SK-N-SH (cell line): ENCODE data around the gene BAIAP2. TPM values are rescaled to one million over a fixed set of nuclear protein-coding genes. Genes with fewer than 3 reads are reported as not detected.
A peak's percentile ranks its signal among the peaks of the same experiment; 100 is the strongest.
"Not testable (repeated sequence)": the region's sequence is repeated elsewhere in the genome, so short reads cannot be mapped to it uniquely, and the experiment has no call there.

ENCODE experiments used
- CTCF ChIA-PET: fragments of 300-600, 350-600 bp; formaldehyde crosslinking; extraction: SDS; loops from one replicate; lab custom pipeline; 2021; lab: Yijun Ruan, JAX
- POLR2A ChIA-PET: fragments of 350-600 bp; sonication (Branson Sonifier 250); formaldehyde crosslinking; extraction: SDS; loops from one replicate; lab custom pipeline; 2020; ENCODE audit warnings: antibody characterized with exemption, inconsistent platforms; lab: Yijun Ruan, JAX
- DNase-seq: peaks from one replicate; pipeline ENCODE4 v3.0.0; 2012
- H2AFZ ChIP-seq: fragments of 200-600 bp; sonication (generic); 2 replicates; pipeline ENCODE4 v1.8.1; 2016; ENCODE audit warnings: antibody characterized with exemption, mild to moderate bottlenecking, low read depth
- H3F3A ChIP-seq: fragments of 200-600 bp; sonication (generic); replicated peaks from 2 replicates; pipeline ENCODE3; 2016; ENCODE audit warnings: antibody characterized with exemption, mild to moderate bottlenecking; ENCODE audit not compliant: insufficient read depth
- H3K27ac ChIP-seq, 2 experiments: fragments of 200-500 bp in 1 of 2; fragments of 200-600 bp in 1 of 2; sonication (Bioruptor generic) in 1 of 2; sonication (generic), shearing (Covaris generic) in 1 of 2; 2 replicates each; pipeline versions ENCODE4 v1.5.1 to v1.6.1; 2014 to 2016; ENCODE audit warnings: low read depth in 2 of 2, inconsistent platforms in 1 of 2, low read length in 1 of 2, mild to moderate bottlenecking in 1 of 2, mixed read lengths in 1 of 2
- H3K27me3 ChIP-seq: fragments of 200-600 bp; sonication (generic), shearing (Covaris generic); 2 replicates; pipeline ENCODE4 v1.6.1; 2016; ENCODE audit warnings: mixed run types; ENCODE audit not compliant: insufficient read depth
- H3K36me3 ChIP-seq, 2 experiments: fragments of 200-500 bp in 1 of 2; fragments of 200-600 bp in 1 of 2; sonication (Bioruptor generic) in 1 of 2; sonication (generic) in 1 of 2; replicated peaks in 1 of 2; 2 replicates each; pipeline versions ENCODE3 to v1.5.1; 2014 to 2016; ENCODE audit warnings: low read length in 1 of 2, mild to moderate bottlenecking in 1 of 2; ENCODE audit not compliant: insufficient read depth in 2 of 2, control insufficient read depth in 1 of 2
- H3K4me1 ChIP-seq, 2 experiments: fragments of 200-500 bp in 1 of 2; fragments of 200-600 bp in 1 of 2; sonication (Bioruptor generic) in 1 of 2; sonication (generic), shearing (Covaris generic) in 1 of 2; 2 replicates each; pipeline versions ENCODE4 v1.5.1 to v1.6.1; 2014 to 2016; ENCODE audit warnings: low read depth in 1 of 2, low read length in 1 of 2, mixed run types in 1 of 2; ENCODE audit not compliant: insufficient read depth in 2 of 2, control insufficient read depth in 1 of 2
- H3K4me2 ChIP-seq: fragments of 200-600 bp; sonication (generic), shearing (Covaris generic); 2 replicates; pipeline ENCODE4 v1.6.1; 2017; ENCODE audit warnings: mixed run types
- H3K4me3 ChIP-seq, 2 experiments: fragments of 200-500 bp in 1 of 2; fragments of 200-600 bp in 1 of 2; sonication (Bioruptor generic) in 1 of 2; sonication (generic), shearing (Covaris generic) in 1 of 2; 2 replicates each; pipeline versions ENCODE4 v1.5.1 to v1.8.1; 2014 to 2016; ENCODE audit warnings: low read depth in 2 of 2, inconsistent platforms in 1 of 2, low read length in 1 of 2, mild to moderate bottlenecking in 1 of 2, mixed read lengths in 1 of 2, moderate library complexity in 1 of 2
- H3K79me2 ChIP-seq: fragments of 200-600 bp; sonication (generic); 2 replicates; pipeline ENCODE4 v1.8.1; 2017; ENCODE audit warnings: mild to moderate bottlenecking; ENCODE audit not compliant: insufficient read depth
- H3K9ac ChIP-seq: fragments of 200-600 bp; sonication (generic); 2 replicates; pipeline ENCODE4 v1.6.1; 2017; ENCODE audit warnings: mixed run types
- H3K9me2 ChIP-seq: fragments of 200-600 bp; sonication (generic); 2 replicates; pipeline ENCODE4 v1.6.1; 2017; ENCODE audit warnings: mixed run types
- H3K9me3 ChIP-seq: fragments of 200-600 bp; sonication (generic); 2 replicates; pipeline ENCODE4 v1.6.1; 2017; ENCODE audit warnings: mixed run types, mild to moderate bottlenecking, moderate library complexity
- H4K20me1 ChIP-seq: fragments of 200-600 bp; sonication (generic); 2 replicates; pipeline ENCODE4 v1.6.1; 2017; ENCODE audit warnings: mild to moderate bottlenecking, mixed run types; ENCODE audit not compliant: insufficient read depth
- CHD2 ChIP-seq: fragments of 150-350 bp; IDR thresholded peaks from 2 replicates; pipeline ENCODE4 v1.6.1; 2018; ENCODE audit warnings: low read length; ENCODE audit not compliant: partially characterized antibody
- ELF1 ChIP-seq: IDR thresholded peaks from 2 replicates; pipeline ENCODE4 v1.4.0; 2012
- FOXJ3 ChIP-seq: sonication (generic); formaldehyde crosslinking; IDR thresholded peaks from 2 replicates; pipeline ENCODE4 v1.5.1; 2020; ENCODE audit warnings: mild to moderate bottlenecking, missing genetic modification reagents
- GABPA ChIP-seq: IDR thresholded peaks from 2 replicates; pipeline ENCODE4 v1.4.0; 2012; ENCODE audit warnings: low read depth, mild to moderate bottlenecking
- NRF1 ChIP-seq: IDR thresholded peaks from 2 replicates; pipeline ENCODE4 v1.6.1; 2012; ENCODE audit warnings: low read depth, mild to moderate bottlenecking, low read length
- PBX3 ChIP-seq: IDR thresholded peaks from 2 replicates; pipeline ENCODE4; 2012
- RCOR1 ChIP-seq: fragments of 150-350 bp; IDR thresholded peaks from 2 replicates; pipeline ENCODE4 v1.6.1; 2017; ENCODE audit warnings: antibody characterized with exemption, low read length
- REST ChIP-seq: IDR thresholded peaks from 2 replicates; pipeline ENCODE4 v1.6.1; 2012; ENCODE audit warnings: mild to moderate bottlenecking, low read depth, low read length, moderate library complexity
- RFX5 ChIP-seq: IDR thresholded peaks from 2 replicates; pipeline ENCODE4 v1.6.1; 2012; ENCODE audit warnings: mild to moderate bottlenecking, improper control_type of control experiment, low read length
- RXRA ChIP-seq: IDR thresholded peaks from 2 replicates; pipeline ENCODE4 v1.4.0; 2012; ENCODE audit warnings: low read depth, mild to moderate bottlenecking, borderline replicate concordance
- SIN3A ChIP-seq: IDR thresholded peaks from 2 replicates; pipeline ENCODE4 v1.6.1; 2012; ENCODE audit warnings: low read depth, mild to moderate bottlenecking, low read length, moderate library complexity, borderline replicate concordance
- SMC3 ChIP-seq: IDR thresholded peaks from 2 replicates; pipeline ENCODE4 v1.6.1; 2012; ENCODE audit warnings: low read depth, low read length, improper control_type of control experiment
- TAF1 ChIP-seq: IDR thresholded peaks from 2 replicates; pipeline ENCODE4 v1.6.1; 2012; ENCODE audit warnings: low read depth, mild to moderate bottlenecking, low read length, moderate library complexity, borderline replicate concordance
- YY1 ChIP-seq: IDR thresholded peaks from 2 replicates; pipeline ENCODE4 v1.4.0; 2012; ENCODE audit warnings: low read depth, mild to moderate bottlenecking
- ZBTB33 ChIP-seq: IDR thresholded peaks from 2 replicates; pipeline ENCODE4 v1.4.0; 2012; ENCODE audit warnings: low read depth, borderline replicate concordance
- WGBS: methylation state at CpG from one replicate; pipeline ENCODE4 v1.1.6; 2017; ENCODE audit warnings: low lambda C conversion rate; 5-methylcytosine and 5-hydroxymethylcytosine counted together
- polyA plus RNA-seq, 3 experiments: library from polyadenylated mRNA; depleted of rRNA; stranded (reverse); fragments of >200 nt; gene quantifications; 2 replicates each; pipeline ENCODE4 v1.2.3, GENCODE V29; 2012

Gene BAIAP2
- polyA plus RNA-seq, 1 of the 3 experiments (the other 2 are of a cell fraction) = 19.8 TPM

- CTCF ChIA-PET = interaction anchor here (1.0 to 19.0 kb wide), 7 partner anchors 14 to 601 kb away, joined by 3 to 668 read pairs (median 60); no protein-coding TSS in a partner anchor
- Histone ChIP-seq H3K9ac (no peak overlapping the region), H4K20me1 (no peaks in the 10 kb centered on the region; the same call in 1 of the 2 replicates), H3K4me2 (no peak overlapping the region), H3K27me3 (peaks cover 25% of the 10 kb centered on the region), H3K36me3 (peaks cover 0 to 10% of the 10 kb centered on the region in 2 experiments), H2AFZ (no peak overlapping the region), H3K4me3 (no peak overlapping the region), H3K79me2 (no peaks in the 10 kb centered on the region), H3K27ac (no peak overlapping the region), H3F3A (peaks cover 5% of the 10 kb centered on the region), H3K9me2 (no peaks in the 10 kb centered on the region), H3K4me1 (peaks cover 0 to 23% of the 10 kb centered on the region in 2 experiments; a peak in 1 of 4 replicates), H3K9me3 (no peaks in the 10 kb centered on the region)
- TF ChIP-seq TAF1 (no peak), GABPA (no peak), RXRA (no peak), PBX3 (no peak)
- POLR2A ChIA-PET = interaction anchor here (1.5 kb wide), 1 partner anchor 574 kb away, joined by 3 read pairs; no protein-coding TSS in a partner anchor
- WGBS = 64% methylated on average over 11 of the region's 12 CpGs
- DNase-seq = peak; percentile 43
These were observed 6.5 kb upstream of the BAIAP2 start for GRCh38 chr17:81028506-81028858.

GRCh38 chr17:81029859-81030258 is 5.1 kb upstream of the BAIAP2 start:
- TF ChIP-seq ZBTB33 (no peak), NRF1 (no peak), ELF1 (no peak), SIN3A (no peak), CHD2 (no peak), YY1 (no peak), SMC3 (no peak), FOXJ3 (CRISPR knock-in tag) (no peak), REST (no peak), RFX5 (no peak), RCOR1 (no peak)
- H4K20me1 ChIP-seq = no peaks in the 10 kb centered on the region; the same call in 1 of the 2 replicates
- no peak for DNase-seq
- ChIA-PET POLR2A (no interaction called here), CTCF (interaction anchor here (0.7 to 19.0 kb wide), 3 partner anchors 10 to 70 kb away, joined by 3 to 668 read pairs (median 3); no protein-coding TSS in a partner anchor)
- 87% methylated on average over 11 of the region's 11 CpGs for WGBS
- peaks cover 0 to 30% of the 10 kb centered on the region in 2 experiments; a peak in 1 of 4 replicates for H3K4me1 ChIP-seq
- peaks cover 5% of the 10 kb centered on the region for H3F3A ChIP-seq
- no peak overlapping the region for H3K9ac ChIP-seq
- no peaks in the 10 kb centered on the region for H3K9me2 ChIP-seq
- no peak overlapping the region for H2AFZ ChIP-seq
- H3K4me2 ChIP-seq = no peak overlapping the region
- no peaks in the 10 kb centered on the region for H3K9me3 ChIP-seq
- H3K27me3 ChIP-seq = peaks cover 21% of the 10 kb centered on the region
- H3K4me3 ChIP-seq = no peak overlapping the region
- no peaks in the 10 kb centered on the region for H3K79me2 ChIP-seq
- peaks cover 0 to 10% of the 10 kb centered on the region in 2 experiments for H3K36me3 ChIP-seq
- H3K27ac ChIP-seq = no peak overlapping the region

GRCh38 chr17:81030312-81030711 is 4.6 kb upstream of the BAIAP2 start:
- H3K36me3 ChIP-seq, H3K79me2 ChIP-seq, H3K4me3 ChIP-seq, H3F3A ChIP-seq, POLR2A ChIA-PET, H4K20me1 ChIP-seq, DNase-seq, H3K4me2 ChIP-seq, H3K9me3 ChIP-seq, H3K9me2 ChIP-seq, H3K27ac ChIP-seq, H2AFZ ChIP-seq, H3K9ac ChIP-seq: not testable (repeated sequence)
- CTCF ChIA-PET = interaction anchor here (0.7 to 19.0 kb wide), 2 partner anchors 11 to 70 kb away, joined by 3 to 668 read pairs; no protein-coding TSS in a partner anchor
- WGBS = 93% methylated on average over 9 of the region's 9 CpGs
- Histone ChIP-seq H3K4me1 (peaks cover 0 to 30% of the 10 kb centered on the region in 2 experiments; a peak in 1 of 4 replicates), H3K27me3 (peaks cover 16% of the 10 kb centered on the region)
